ENCODE results near the gene SH3PXD2A.
A peak's percentile ranks its signal among the peaks of the same experiment; 100 is the strongest.

SH3PXD2A gene

DNA sequence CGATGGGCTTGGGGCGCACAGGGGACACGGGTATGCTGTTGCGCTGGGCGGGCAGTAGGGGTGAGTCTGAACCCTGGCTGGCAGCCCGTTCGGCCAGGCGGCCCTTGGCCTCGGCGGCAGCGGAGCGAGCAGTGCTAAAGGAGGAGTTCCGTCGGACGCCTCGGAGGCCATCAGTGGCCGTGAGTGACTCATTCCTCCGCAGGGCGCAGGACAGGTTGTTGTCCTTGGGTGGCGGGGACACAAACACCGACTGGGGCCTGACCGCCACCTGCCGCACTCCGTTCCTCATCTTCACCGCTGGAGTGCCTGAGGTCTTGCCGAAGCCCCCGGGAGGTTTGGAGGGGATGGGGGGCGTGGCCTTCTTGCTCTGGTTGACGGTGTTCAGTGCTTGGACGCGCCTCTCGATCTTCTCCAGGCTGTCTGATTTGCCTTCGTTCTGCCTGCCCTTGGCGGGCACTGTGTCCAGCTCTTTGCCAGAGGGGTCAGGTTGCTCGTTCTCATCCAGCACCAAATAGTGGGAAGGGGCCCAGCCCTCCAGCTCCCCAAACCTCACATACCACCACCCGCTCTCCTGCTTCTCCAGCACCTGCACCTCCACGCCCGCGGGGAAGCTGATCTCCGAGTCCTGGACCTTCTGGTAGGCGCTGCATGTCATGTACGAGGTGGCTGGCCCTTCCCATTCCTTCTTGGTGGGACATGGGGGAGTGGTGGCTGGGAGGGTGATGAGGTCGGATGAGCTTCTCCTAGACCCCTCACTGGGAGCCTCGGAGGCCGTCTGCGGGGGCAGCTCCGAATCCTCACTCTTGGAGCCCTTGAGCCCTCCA, 253.1 kb downstream of the SH3PXD2A start:
- no peak for DNase-seq (ENCODE audit: low spot score)

- DNase-seq (ENCODE audit: low spot score): no peak
These were observed 254.3 kb downstream of the SH3PXD2A start for GRCh38 chr10:103600956-103601569.

DNA sequence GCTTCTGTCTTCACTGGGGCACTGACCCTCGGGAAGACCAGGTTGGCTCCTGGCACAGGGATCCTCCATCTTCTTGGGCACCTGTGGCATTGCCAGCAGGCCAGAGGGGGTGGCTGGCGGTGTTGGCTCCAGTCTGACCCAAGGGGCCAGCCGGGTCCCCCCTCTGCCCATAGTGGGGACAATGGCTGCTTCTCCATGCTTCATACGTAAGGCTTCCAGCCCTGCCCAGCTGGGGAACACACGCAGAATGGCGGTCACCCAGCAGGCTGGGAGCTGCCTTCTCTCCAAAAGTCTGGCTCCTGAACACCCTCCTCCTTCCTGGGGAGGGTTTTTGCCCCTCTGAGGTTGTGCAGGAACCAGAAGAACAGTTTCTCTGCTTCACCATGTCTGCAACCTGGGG, 255.1 kb downstream of the SH3PXD2A start:
- DNase-seq (ENCODE audit: low spot score): no peak

DNA sequence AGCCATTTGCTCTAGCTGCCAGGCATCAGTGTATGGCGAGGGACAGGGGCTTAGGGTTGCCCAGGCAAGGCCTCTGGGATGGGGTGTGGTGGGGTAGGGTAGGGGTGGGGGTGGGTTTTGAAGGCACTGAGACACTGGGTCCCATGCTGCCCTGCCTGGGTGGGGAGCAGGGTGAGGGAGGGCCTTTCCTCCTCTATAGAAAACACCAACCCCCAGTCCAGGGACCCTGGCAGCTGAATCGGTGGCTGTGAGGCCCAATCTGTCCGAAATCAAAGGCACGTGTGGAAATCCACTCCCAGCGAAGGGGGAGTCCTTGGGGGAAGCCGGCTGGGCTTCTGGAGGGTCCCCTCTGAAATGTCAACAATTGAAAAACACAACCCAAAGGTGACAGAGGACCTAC, 255.5 kb downstream of the SH3PXD2A start:
- DNase-seq (ENCODE audit: low spot score): no peak

DNA sequence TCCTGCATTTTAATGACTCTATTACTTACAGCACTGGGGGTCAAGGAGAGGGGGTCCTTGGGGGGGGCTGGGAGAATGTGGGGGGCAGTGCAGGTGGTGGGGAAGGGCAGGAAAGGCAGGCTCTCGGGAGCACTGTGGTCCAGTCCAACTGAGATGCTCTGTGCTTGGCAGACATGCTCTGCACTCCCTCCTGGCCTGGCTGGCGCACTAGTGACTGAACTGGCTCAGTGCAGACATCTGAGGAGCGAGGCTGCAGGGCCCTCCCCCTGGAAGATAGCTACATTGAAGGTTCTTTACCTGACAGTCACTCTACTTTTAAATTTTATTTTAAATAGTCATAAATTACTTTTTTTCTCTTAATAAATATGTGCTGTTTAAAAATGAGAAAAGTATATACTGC, 256.2 kb downstream of the SH3PXD2A start:
- DNase-seq (ENCODE audit: low spot score): no peak

- peak; percentile 91 for DNase-seq (ENCODE audit: low spot score)
These were observed 256.7 kb downstream of the SH3PXD2A start for GRCh38 chr10:103598654-103599115.

GRCh38 chr10:103597003-103597402, 258.4 kb downstream of the SH3PXD2A start:
- no peak for DNase-seq (ENCODE audit: low spot score)

- DNase-seq (ENCODE audit: low spot score): no peak
These were observed 259.2 kb downstream of the SH3PXD2A start for GRCh38 chr10:103595933-103596726.

DNA sequence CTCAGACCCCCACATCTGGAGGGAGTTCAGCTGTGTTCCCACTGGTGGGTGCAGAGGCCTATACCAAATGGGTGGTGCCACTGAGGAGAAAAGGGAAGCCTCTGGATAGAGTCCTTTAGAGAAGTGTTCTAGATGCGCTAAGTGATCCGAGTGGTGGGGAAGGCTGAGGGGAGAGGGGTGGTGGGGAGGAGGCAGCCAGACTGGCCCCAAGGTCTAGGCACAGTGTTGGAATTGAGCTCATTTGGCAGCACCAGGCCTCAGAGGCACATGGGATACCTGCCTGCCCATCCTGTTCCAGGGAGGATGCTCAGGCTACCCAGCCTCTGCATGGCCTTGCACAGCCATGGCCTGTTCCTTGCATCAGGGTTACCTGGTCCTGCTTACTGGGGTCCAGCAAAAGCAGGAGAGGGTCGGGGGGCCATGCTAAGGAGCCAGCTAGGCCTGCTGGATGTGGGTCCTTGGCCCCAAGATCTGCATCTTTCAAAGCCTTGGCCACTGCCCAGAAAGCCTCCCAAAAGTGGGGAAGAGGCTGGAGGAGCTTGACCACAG, 262.3 kb downstream of the SH3PXD2A start:
- no peak for DNase-seq (ENCODE audit: low spot score)

DNA sequence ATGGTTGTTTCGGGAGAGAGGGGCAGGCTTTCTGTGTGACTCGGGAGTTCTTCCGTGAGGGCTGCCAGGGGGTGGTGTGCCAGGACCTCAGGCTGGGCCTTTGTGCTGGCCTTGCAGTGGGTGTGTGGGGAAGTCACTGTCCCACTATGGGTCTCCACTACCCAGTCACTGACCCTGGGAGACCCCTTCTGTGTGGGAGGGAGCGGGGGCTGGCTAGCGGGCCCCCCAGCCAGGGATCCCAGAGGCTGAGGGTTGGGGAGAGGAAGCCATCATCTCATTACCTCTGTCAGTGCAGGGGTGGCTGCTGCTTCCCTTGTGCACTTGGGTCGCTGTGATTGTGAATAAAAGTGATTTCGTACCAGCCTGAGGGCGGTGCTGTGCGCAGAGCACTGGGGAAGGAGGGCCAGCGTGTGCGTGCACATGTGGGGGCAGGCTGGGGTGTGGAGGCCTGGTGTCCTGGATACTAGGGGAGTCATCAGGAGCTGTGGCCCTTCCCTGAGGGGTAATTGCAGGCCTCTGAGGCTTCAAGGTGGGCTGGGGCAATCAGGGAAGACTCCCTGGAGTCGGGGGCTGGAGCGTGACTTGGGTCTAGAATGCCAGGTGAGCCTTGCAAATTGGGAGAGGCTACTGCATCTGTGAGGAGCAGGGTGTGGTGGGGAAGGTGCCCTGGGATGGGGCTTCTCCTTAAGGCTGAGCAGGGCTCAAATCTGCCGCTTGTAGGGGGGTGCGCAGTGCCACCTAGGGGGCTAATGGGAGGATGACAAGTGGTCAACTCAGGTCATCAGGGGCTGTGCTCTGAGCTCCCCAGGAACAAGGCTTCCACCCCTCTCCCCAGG, 263.0 kb downstream of the SH3PXD2A start:
- peak; percentile 92 for DNase-seq (ENCODE audit: low spot score)

DNA sequence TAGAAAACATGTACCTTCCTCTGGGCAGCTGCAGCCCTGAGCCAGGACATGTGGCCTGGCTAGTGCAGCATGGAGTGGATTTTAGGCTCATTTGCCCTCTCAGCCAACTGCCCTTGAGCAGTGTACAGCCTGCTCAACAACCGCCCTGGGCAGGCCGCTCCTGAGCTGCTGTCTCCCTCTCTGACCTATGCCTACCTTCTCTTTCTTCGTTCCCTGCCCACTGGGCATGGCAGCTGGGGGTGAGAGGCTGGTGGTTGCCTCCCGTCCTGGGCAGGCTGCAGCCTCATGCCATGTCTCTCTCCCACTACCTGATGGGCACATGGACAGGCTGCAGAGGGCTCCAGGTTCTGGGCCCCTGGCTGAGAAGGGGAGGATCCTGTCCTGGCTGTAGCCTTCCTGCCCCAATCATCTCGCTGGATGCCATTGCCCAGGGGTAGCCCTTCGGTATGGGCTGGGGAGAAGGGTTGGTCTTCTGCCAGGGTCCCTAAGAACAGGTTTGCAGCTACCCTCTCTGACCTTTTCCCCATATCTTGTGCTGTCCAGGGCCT, 264.6 kb downstream of the SH3PXD2A start:
- DNase-seq (ENCODE audit: low spot score): no peak

GRCh38 chr10:103590060-103590459, 265.3 kb downstream of the SH3PXD2A start:
- DNase-seq (ENCODE audit: low spot score): no peak

- no peak for DNase-seq (ENCODE audit: low spot score)
These were observed 266.2 kb downstream of the SH3PXD2A start for GRCh38 chr10:103589074-103589630.

DNA sequence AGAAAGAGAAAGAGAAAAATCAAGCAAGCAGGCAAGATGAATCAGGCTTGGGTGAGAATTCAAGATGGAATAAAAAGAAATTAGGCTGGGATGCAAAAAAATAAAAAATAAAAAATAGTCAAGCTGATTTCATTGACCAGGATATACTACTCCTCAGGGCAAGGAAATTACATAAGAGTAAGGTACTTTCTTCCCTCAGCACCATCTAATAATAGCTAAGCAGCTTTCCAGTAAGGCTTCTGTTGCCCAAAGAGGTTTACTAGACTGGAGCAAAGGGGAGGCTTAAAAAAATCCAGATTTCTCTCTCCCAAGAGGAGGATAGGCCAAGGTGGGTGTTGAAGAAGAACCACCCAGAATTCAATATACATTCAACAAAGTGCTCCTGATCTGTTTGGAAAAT, 268.3 kb downstream of the SH3PXD2A start:
- no peak for DNase-seq (ENCODE audit: low spot score)

GRCh38 chr10:103585011-103585405, 270.4 kb downstream of the SH3PXD2A start:
- no peak for DNase-seq (ENCODE audit: low spot score)

- DNase-seq (ENCODE audit: low spot score): no peak
These were observed 271.0 kb downstream of the SH3PXD2A start for GRCh38 chr10:103584216-103585010.

DNA sequence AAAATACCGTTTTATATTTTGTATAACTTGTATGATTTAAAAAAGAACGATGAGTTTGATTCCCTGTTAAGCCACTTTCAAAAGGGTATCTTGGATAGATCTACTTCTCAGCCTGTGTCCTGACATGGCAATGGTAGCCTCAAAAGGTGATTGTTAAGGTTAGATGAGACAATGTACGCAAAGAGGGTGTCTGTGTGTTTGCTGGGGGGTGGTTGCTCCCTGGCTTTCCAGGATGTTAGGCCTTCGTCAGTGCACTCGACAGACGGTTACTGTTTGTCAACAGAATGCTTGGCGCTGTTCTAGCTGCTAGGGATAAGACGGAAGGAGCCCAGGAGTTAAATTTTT, 271.5 kb downstream of the SH3PXD2A start:
- no peak for DNase-seq (ENCODE audit: low spot score)

- DNase-seq (ENCODE audit: low spot score): no peak
These were observed 272.8 kb downstream of the SH3PXD2A start for GRCh38 chr10:103582331-103583123.

DNA sequence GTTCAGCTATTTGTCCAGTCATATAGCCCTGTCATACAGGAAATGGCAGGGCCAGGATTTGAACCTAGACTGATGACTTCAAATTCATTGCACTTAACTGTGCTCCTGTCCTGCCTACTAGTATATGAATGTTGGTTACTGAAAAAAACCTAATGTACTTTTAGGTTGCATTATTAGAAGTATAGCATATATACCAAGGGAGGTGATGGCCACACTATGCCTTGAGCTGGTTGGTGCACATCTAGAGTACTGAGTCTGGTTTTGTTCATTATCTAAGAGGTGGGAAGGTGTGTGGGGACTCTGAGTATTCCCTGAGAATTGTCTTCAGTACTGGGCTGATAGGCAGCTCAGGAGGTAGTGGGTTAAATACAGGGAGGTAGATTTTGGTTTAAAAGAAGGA, 273.9 kb downstream of the SH3PXD2A start:
- DNase-seq (ENCODE audit: low spot score): no peak

Measured in HuH-7.5 (cell line).